ENCODE results near the gene KLF14. TPM values are rescaled to one million over a fixed set of nuclear protein-coding genes. Genes with fewer than 3 reads are reported as not detected.
A peak's percentile ranks its signal among the peaks of the same experiment; 100 is the strongest.
"Not testable (repeated sequence)": the region's sequence is repeated elsewhere in the genome, so short reads cannot be mapped to it uniquely, and the experiment has no call there.

KLF14 gene
- total RNA-seq (2014; rRNA removed; shearing (Covaris generic); ENCODE audit: low replicate concordance) = not detected in 2 replicates

DNA sequence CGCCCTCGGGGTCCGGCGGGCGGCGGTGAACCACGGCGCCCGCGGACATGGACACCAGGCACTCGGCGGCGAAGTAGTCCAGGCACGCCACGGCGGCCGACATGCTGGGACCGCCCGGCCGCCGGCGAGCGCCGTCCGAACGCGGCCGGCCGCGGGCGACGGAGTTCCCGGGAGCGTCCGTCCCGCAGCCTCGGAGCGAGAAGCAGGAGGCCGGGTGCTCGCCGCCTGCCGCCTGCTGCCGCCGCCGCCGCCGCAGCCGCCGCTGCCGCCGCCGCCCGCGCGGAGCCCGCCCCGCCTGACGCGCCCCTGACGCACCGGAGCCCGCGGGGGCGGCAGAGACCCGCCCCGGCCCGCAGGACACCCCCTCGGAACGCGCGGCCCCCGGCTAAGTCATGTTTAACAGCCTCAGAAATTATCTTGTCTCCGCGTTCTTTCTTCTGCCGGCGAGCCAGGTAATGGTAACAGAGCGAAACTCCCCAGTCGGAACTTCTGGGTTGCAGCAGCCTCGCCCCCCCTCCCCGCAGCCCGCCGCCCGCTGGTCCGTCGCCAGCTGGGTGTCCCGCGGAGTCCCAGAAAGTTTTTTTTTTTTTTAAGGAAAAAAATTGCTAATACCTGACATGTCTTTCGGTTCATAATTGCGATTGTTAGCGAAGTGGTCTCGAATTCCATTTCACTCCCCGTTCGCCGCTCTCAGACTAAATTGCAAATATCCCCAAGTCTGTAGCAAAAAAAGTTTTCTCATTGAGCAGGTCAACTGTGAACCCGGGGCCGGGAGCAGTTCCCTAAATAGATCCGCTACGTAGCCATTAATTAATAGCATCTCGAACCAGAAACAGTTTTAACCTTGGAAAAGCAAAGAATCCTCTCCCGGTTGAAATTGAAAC, at the start of gene KLF14:
TSS of gene KLF14 (minus strand) at position 277 of the 884 bp plus-strand sequence. CDS start at position 103, 174 bp downstream.
- no peaks in the 10 kb centered on the region for H3K27me3 ChIP-seq (ENCODE audit: low read length)
- no peaks in the 10 kb centered on the region for H3K79me2 ChIP-seq (ENCODE audit: low read length)
- no peaks in the 10 kb centered on the region for H3K36me3 ChIP-seq (ENCODE audit: insufficient read depth, low read length)
- no peaks in the 10 kb centered on the region for H3K9me3 ChIP-seq (ENCODE audit: low read length)
- H3K9ac ChIP-seq (ENCODE audit: low read length) = peak within 1 kb of the TSS; percentile 47
- H3K4me3 ChIP-seq (ENCODE audit: low read length) = peak within 1 kb of the TSS; percentile 68
- no peak within 1 kb of the TSS for H3K27ac ChIP-seq (ENCODE audit: low read length)
- H4K20me1 ChIP-seq (ENCODE audit: insufficient read depth, low read depth, low read length) = no peaks in the 10 kb centered on the region
- H3K4me2 ChIP-seq (ENCODE audit: low read depth, low read length, poor library complexity, severe bottlenecking) = peak within 1 kb of the TSS; percentile 99
- H3K4me1 ChIP-seq (ENCODE audit: low read length) = peaks cover 12% of the 10 kb centered on the region
- peak; percentile 50 for DNase-seq
- H2AFZ ChIP-seq (ENCODE audit: low read length) = peak within 1 kb of the TSS; percentile 70
- H3K9me2 ChIP-seq (replicated peaks; ENCODE audit: insufficient read depth, low read length) = no peaks in the 10 kb centered on the region

GRCh38 chr7:130781346-130781745, 47.3 kb upstream of the KLF14 start:
- no peaks in the 10 kb centered on the region for H3K9me2 ChIP-seq (replicated peaks; ENCODE audit: insufficient read depth, low read length)
- no peak overlapping the region for H2AFZ ChIP-seq (ENCODE audit: low read length)
- H3K27ac ChIP-seq (ENCODE audit: low read length) = no peak overlapping the region
- H3K9me3 ChIP-seq (ENCODE audit: low read length) = no peaks in the 10 kb centered on the region
- no peak overlapping the region for H3K4me2 ChIP-seq (ENCODE audit: low read depth, low read length, poor library complexity, severe bottlenecking)
- H3K36me3 ChIP-seq (ENCODE audit: insufficient read depth, low read length) = no peaks in the 10 kb centered on the region
- H3K4me1 ChIP-seq (ENCODE audit: low read length) = no peaks in the 10 kb centered on the region
- H3K4me3 ChIP-seq (ENCODE audit: low read length) = no peak overlapping the region
- no peaks in the 10 kb centered on the region for H4K20me1 ChIP-seq (ENCODE audit: insufficient read depth, low read depth, low read length)
- H3K9ac ChIP-seq (ENCODE audit: low read length) = no peak overlapping the region
- H3K27me3 ChIP-seq (ENCODE audit: low read length) = no peaks in the 10 kb centered on the region
- DNase-seq = no peak
- H3K79me2 ChIP-seq (ENCODE audit: low read length) = no peaks in the 10 kb centered on the region

- no peaks in the 10 kb centered on the region for H4K20me1 ChIP-seq (ENCODE audit: insufficient read depth, low read depth, low read length)
- no peak overlapping the region for H3K9ac ChIP-seq (ENCODE audit: low read length)
- DNase-seq = no peak
- H3K4me1 ChIP-seq (ENCODE audit: low read length) = no peaks in the 10 kb centered on the region
- no peak overlapping the region for H2AFZ ChIP-seq (ENCODE audit: low read length)
- H3K36me3 ChIP-seq (ENCODE audit: insufficient read depth, low read length) = no peaks in the 10 kb centered on the region
- H3K4me3 ChIP-seq (ENCODE audit: low read length) = no peak overlapping the region
- no peaks in the 10 kb centered on the region for H3K9me3 ChIP-seq (ENCODE audit: low read length)
- H3K9me2 ChIP-seq (replicated peaks; ENCODE audit: insufficient read depth, low read length) = no peaks in the 10 kb centered on the region
- no peaks in the 10 kb centered on the region for H3K27me3 ChIP-seq (ENCODE audit: low read length)
- no peak overlapping the region for H3K27ac ChIP-seq (ENCODE audit: low read length)
- H3K4me2 ChIP-seq (ENCODE audit: low read depth, low read length, poor library complexity, severe bottlenecking) = no peak overlapping the region
- H3K79me2 ChIP-seq (ENCODE audit: low read length) = no peaks in the 10 kb centered on the region
Measured at GRCh38 chr7:130777426-130777825, 43.4 kb upstream of the KLF14 start.

- H2AFZ ChIP-seq (ENCODE audit: low read length); H3K79me2 ChIP-seq (ENCODE audit: low read length); H3K27me3 ChIP-seq (ENCODE audit: low read length); H3K4me1 ChIP-seq (ENCODE audit: low read length); H3K4me3 ChIP-seq (ENCODE audit: low read length); H3K9ac ChIP-seq (ENCODE audit: low read length); H4K20me1 ChIP-seq (ENCODE audit: insufficient read depth, low read depth, low read length); H3K9me3 ChIP-seq (ENCODE audit: low read length); H3K36me3 ChIP-seq (ENCODE audit: insufficient read depth, low read length); H3K4me2 ChIP-seq (ENCODE audit: low read depth, low read length, poor library complexity, severe bottlenecking); H3K27ac ChIP-seq (ENCODE audit: low read length); DNase-seq; H3K9me2 ChIP-seq (replicated peaks; ENCODE audit: insufficient read depth, low read length): not testable (repeated sequence)
Measured at GRCh38 chr7:130772456-130772855, 38.4 kb upstream of the KLF14 start.

DNA sequence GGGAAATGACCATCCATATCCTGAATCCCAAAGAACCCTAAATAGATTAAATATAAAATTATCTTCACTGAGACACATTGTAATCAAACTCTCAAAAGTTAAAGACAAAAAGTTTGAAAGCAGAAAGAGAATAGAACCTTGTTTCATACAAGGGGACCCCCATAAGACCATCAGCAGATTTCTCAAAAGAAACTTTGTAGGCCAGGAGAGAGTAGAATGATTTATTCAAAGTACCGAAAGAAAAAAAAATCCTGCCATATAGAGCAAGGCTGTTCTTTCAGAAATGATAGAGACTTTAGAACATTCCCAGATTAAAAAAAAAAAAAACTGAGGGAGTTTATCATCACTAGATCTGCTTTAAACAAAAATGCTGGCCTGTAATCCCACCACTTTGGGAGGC, 34.8 kb upstream of the KLF14 start:
- DNase-seq = no peak
- no peaks in the 10 kb centered on the region for H3K79me2 ChIP-seq (ENCODE audit: low read length)
- H3K36me3 ChIP-seq (ENCODE audit: insufficient read depth, low read length) = no peaks in the 10 kb centered on the region
- no peaks in the 10 kb centered on the region for H3K27me3 ChIP-seq (ENCODE audit: low read length)
- no peak overlapping the region for H3K4me3 ChIP-seq (ENCODE audit: low read length)
- no peak overlapping the region for H3K9ac ChIP-seq (ENCODE audit: low read length)
- no peak overlapping the region for H3K27ac ChIP-seq (ENCODE audit: low read length)
- no peaks in the 10 kb centered on the region for H3K4me1 ChIP-seq (ENCODE audit: low read length)
- no peaks in the 10 kb centered on the region; the same call in 1 of the 2 replicates for H3K9me3 ChIP-seq (ENCODE audit: low read length)
- H4K20me1 ChIP-seq (ENCODE audit: insufficient read depth, low read depth, low read length) = no peaks in the 10 kb centered on the region
- H2AFZ ChIP-seq (ENCODE audit: low read length) = no peak overlapping the region
- H3K9me2 ChIP-seq (replicated peaks; ENCODE audit: insufficient read depth, low read length) = no peaks in the 10 kb centered on the region
- no peak overlapping the region for H3K4me2 ChIP-seq (ENCODE audit: low read depth, low read length, poor library complexity, severe bottlenecking)

DNA sequence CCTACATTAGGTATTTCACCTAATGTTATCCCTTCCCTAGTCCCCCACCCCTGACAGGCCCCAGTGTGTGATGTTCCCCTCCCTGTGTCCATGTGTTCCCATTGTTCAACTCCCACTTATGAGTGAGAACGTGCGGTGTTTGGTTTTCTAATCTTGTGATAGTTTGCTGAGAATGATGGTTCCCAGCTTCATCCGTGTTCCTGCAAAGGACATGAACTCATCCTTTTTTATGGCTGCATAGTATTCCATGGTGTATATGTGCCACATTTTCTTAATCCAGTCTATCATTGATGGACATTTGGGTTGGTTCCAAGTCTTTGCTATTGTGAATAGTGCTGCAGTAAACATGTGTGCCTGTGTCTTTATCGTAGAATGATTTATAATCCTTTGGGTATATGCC, 30.6 kb upstream of the KLF14 start:
- DNase-seq; H4K20me1 ChIP-seq (ENCODE audit: insufficient read depth, low read depth, low read length); H3K9me2 ChIP-seq (replicated peaks; ENCODE audit: insufficient read depth, low read length); H3K9me3 ChIP-seq (ENCODE audit: low read length); H3K9ac ChIP-seq (ENCODE audit: low read length); H3K4me1 ChIP-seq (ENCODE audit: low read length); H3K4me2 ChIP-seq (ENCODE audit: low read depth, low read length, poor library complexity, severe bottlenecking); H3K36me3 ChIP-seq (ENCODE audit: insufficient read depth, low read length); H3K27ac ChIP-seq (ENCODE audit: low read length); H3K27me3 ChIP-seq (ENCODE audit: low read length); H3K79me2 ChIP-seq (ENCODE audit: low read length); H2AFZ ChIP-seq (ENCODE audit: low read length); H3K4me3 ChIP-seq (ENCODE audit: low read length): not testable (repeated sequence)

- no peaks in the 10 kb centered on the region for H3K27me3 ChIP-seq (ENCODE audit: low read length)
- H3K36me3 ChIP-seq (ENCODE audit: insufficient read depth, low read length) = no peaks in the 10 kb centered on the region
- no peak overlapping the region for H3K4me2 ChIP-seq (ENCODE audit: low read depth, low read length, poor library complexity, severe bottlenecking)
- DNase-seq = peak; percentile 78
- H3K9me3 ChIP-seq (ENCODE audit: low read length) = no peaks in the 10 kb centered on the region
- no peaks in the 10 kb centered on the region for H3K4me1 ChIP-seq (ENCODE audit: low read length)
- no peak overlapping the region for H3K9ac ChIP-seq (ENCODE audit: low read length)
- no peak overlapping the region for H2AFZ ChIP-seq (ENCODE audit: low read length)
- H3K79me2 ChIP-seq (ENCODE audit: low read length) = no peaks in the 10 kb centered on the region
- H3K27ac ChIP-seq (ENCODE audit: low read length) = no peak overlapping the region
- H4K20me1 ChIP-seq (ENCODE audit: insufficient read depth, low read depth, low read length) = no peaks in the 10 kb centered on the region
- H3K4me3 ChIP-seq (ENCODE audit: low read length) = no peak overlapping the region
- H3K9me2 ChIP-seq (replicated peaks; ENCODE audit: insufficient read depth, low read length) = no peaks in the 10 kb centered on the region
Measured at GRCh38 chr7:130758429-130759056, 24.5 kb upstream of the KLF14 start.

DNA sequence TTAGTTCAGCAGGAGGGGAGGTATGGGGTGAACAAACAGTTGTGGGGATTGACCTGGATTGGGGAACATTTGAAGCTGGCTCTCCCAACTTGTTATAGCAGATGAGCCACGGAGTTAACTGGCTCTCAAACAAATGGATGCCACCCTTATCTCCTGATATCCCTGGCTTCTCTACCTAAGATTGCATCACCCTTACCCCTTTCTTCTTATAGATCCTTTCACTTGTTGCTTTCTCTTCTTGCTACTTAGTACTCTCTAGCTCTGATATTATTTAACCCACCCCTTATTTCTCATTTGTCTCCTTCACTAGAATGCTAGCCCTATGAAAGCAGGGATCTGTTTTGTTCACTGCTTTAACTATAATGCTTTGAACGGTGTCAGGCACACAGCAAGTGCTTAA, 22.3 kb upstream of the KLF14 start:
- Histone ChIP-seq H3K79me2 (ENCODE audit: low read length) (no peaks in the 10 kb centered on the region), H2AFZ (ENCODE audit: low read length) (no peak overlapping the region), H3K9ac (ENCODE audit: low read length) (no peak overlapping the region), H3K9me2 (replicated peaks; ENCODE audit: insufficient read depth, low read length) (no peaks in the 10 kb centered on the region), H3K36me3 (ENCODE audit: insufficient read depth, low read length) (no peaks in the 10 kb centered on the region), H3K9me3 (ENCODE audit: low read length) (no peaks in the 10 kb centered on the region), H3K4me1 (ENCODE audit: low read length) (peaks cover 4% of the 10 kb centered on the region), H4K20me1 (ENCODE audit: insufficient read depth, low read depth, low read length) (no peaks in the 10 kb centered on the region), H3K27ac (ENCODE audit: low read length) (no peak overlapping the region), H3K4me2 (ENCODE audit: low read depth, low read length, poor library complexity, severe bottlenecking) (no peak overlapping the region), H3K27me3 (ENCODE audit: low read length) (no peaks in the 10 kb centered on the region), H3K4me3 (ENCODE audit: low read length) (no peak overlapping the region)
- no peak for DNase-seq

All from Karpas-422 (cell line).